HCT116 (cell line): ENCODE measurements around the gene HOXB2. TPM values are rescaled to one million over a fixed set of nuclear protein-coding genes. Genes with fewer than 3 reads are reported as not detected.

Experiments used
- ATAC-seq: fragments of 200-7000 bp; cut with Tn5 transposase; 2 replicates; pipeline ENCODE4 v1.9.1; 2020; ENCODE audit warnings: mild to moderate bottlenecking, moderate library complexity
- BruUV-seq: library from RNA; stranded (reverse); fragments of 400-500 nt; replicated peaks from 2 replicates; lab custom pipeline; 2021; lab: Mats Ljungman, UMichigan
- CTCF ChIA-PET: fragments of 300-600 bp; sonication (Branson Sonifier 250); formaldehyde crosslinking; loops from one replicate; lab custom pipeline; 2021; ENCODE audit warnings: antibody characterized with exemption; lab: Charles Lee
- POLR2A ChIA-PET: fragments of 300-600, 350-600 bp; sonication (Branson Sonifier 250); formaldehyde crosslinking; loops from one replicate; lab custom pipeline; 2021; ENCODE audit warnings: antibody characterized with exemption; lab: Charles Lee
- RAD21 ChIA-PET, 2 experiments: fragments of 300-600 bp; sonication (Branson Sonifier 250); formaldehyde crosslinking; loops; one replicate each; lab custom pipeline; 2023; ENCODE audit warnings: low total read pairs in 2 of 2; ENCODE audit not compliant: uncharacterized antibody in 2 of 2, unreplicated experiment in 2 of 2, low non-redundant PET in 1 of 2; lab: Charles Lee
- DNase-seq: peaks from one replicate; pipeline ENCODE4 v3.0.0-alpha.2; 2010; ENCODE audit warnings: low read depth, low spot score
- H2AFZ ChIP-seq: fragments of 200-600 bp; shearing (Covaris generic), sonication (generic); 2 replicates; pipeline ENCODE4 v1.6.1; 2017; ENCODE audit warnings: low read depth, mixed run types, mixed read lengths, antibody characterized with exemption, low read length; ENCODE audit not compliant: poor library complexity, severe bottlenecking
- H3K27ac ChIP-seq: 2 replicates; pipeline ENCODE4 v1.5.1; 2012; ENCODE audit warnings: low read depth, low read length
- H3K27me3 ChIP-seq: fragments of 200-600 bp; sonication (generic); 2 replicates; pipeline ENCODE4 v1.6.1; 2016; ENCODE audit warnings: mixed run types, low read length, mixed read lengths; ENCODE audit not compliant: insufficient read depth
- H3K36me3 ChIP-seq, 2 experiments: fragments of 200-500 bp in 1 of 2; fragments of 200-600 bp in 1 of 2; sonication (Bioruptor generic) in 1 of 2; sonication (generic) in 1 of 2; 2 replicates each; pipeline versions ENCODE4 v1.5.1 to v1.6.1; 2014 to 2016; ENCODE audit warnings: low read length in 2 of 2, inconsistent platforms in 1 of 2, mixed read lengths in 1 of 2, mixed run types in 1 of 2; ENCODE audit not compliant: insufficient read depth in 2 of 2, control insufficient read depth in 1 of 2
- H3K4me1 ChIP-seq, 2 experiments: fragments of 200-600 bp in 1 of 2; sonication (generic) in 1 of 2; 2 replicates each; pipeline versions ENCODE4 v1.5.1 to v1.6.1; 2012 to 2017; ENCODE audit warnings: low read length in 2 of 2, inconsistent platforms in 1 of 2, mild to moderate bottlenecking in 1 of 2, mixed read lengths in 1 of 2, mixed run types in 1 of 2, moderate library complexity in 1 of 2; ENCODE audit not compliant: insufficient read depth in 2 of 2, control insufficient read depth in 1 of 2
- H3K4me2 ChIP-seq: fragments of 200-600 bp; sonication (generic); 2 replicates; pipeline ENCODE4 v1.6.1; 2017; ENCODE audit warnings: mixed run types, low read length, mixed read lengths
- H3K4me3 ChIP-seq, 2 experiments: fragments of 200-600 bp in 1 of 2; sonication (generic) in 1 of 2; replicated peaks in 1 of 2; 2 replicates each; pipeline ENCODE4 v1.5.1; 2011 to 2016; ENCODE audit warnings: low read length in 2 of 2, control low read depth in 1 of 2, low read depth in 1 of 2, mild to moderate bottlenecking in 1 of 2, mixed read lengths in 1 of 2, mixed run types in 1 of 2
- H3K79me2 ChIP-seq: fragments of 200-600 bp; sonication (generic); 2 replicates; pipeline ENCODE4 v1.6.1; 2017; ENCODE audit warnings: mild to moderate bottlenecking, mixed run types, low read length, moderate library complexity, mixed read lengths; ENCODE audit not compliant: insufficient read depth
- H3K9ac ChIP-seq: fragments of 200-600 bp; sonication (generic); 2 replicates; pipeline ENCODE4 v1.6.1; 2016; ENCODE audit warnings: low read length, mixed read lengths
- H3K9me2 ChIP-seq: fragments of 200-600 bp; sonication (generic), shearing (Covaris generic); 2 replicates; pipeline ENCODE4 v1.6.1; 2017; ENCODE audit warnings: mixed run types, mild to moderate bottlenecking, moderate library complexity; ENCODE audit not compliant: insufficient read depth
- H3K9me3 ChIP-seq, 2 experiments: fragments of 200-500 bp in 1 of 2; fragments of 200-600 bp in 1 of 2; sonication (Bioruptor generic) in 1 of 2; sonication (generic) in 1 of 2; 2 replicates each; pipeline ENCODE4 v1.6.1; 2014 to 2017; ENCODE audit warnings: low read length in 2 of 2, mixed read lengths in 2 of 2, inconsistent platforms in 1 of 2, low read depth in 1 of 2, mild to moderate bottlenecking in 1 of 2, mixed run types in 1 of 2, moderate library complexity in 1 of 2; ENCODE audit not compliant: control insufficient read depth in 1 of 2, insufficient read depth in 1 of 2
- H4K20me1 ChIP-seq: fragments of 200-600 bp; sonication (generic), shearing (Covaris generic); 2 replicates; pipeline ENCODE4 v1.6.1; 2017; ENCODE audit warnings: mixed run types, mild to moderate bottlenecking, moderate library complexity; ENCODE audit not compliant: insufficient read depth
- CBX3 ChIP-seq: IDR thresholded peaks from 2 replicates; pipeline ENCODE4 v1.6.1; 2012; ENCODE audit warnings: low read depth
- RAD21 ChIP-seq: IDR thresholded peaks from 2 replicates; pipeline ENCODE4 v1.6.1; 2012; ENCODE audit warnings: low read depth, mild to moderate bottlenecking
- intact Hi-C: fragments of 100-400 bp; cut with micrococcal nuclease; formaldehyde crosslinking; loops from 2 replicates; pipeline ENCODE4 v1.10.0; 2022
- total RNA-seq: library from RNA; stranded (reverse); gene quantifications from one replicate; pipeline ENCODE4 v1.2.1, GENCODE V29; 2021; ENCODE audit not compliant: unreplicated experiment
- TF ChIP-seq, protein P1 (sequence below), 3 experiments: fragments of 200-600 bp in 1 of 3; sonication (generic) in 1 of 3; IDR thresholded peaks in 2 of 3; conservative IDR thresholded peaks in 1 of 3; 2 replicates each; pipeline ENCODE4 v1.5.1; 2012 to 2017; ENCODE audit warnings: low read depth in 2 of 3, low read length in 2 of 3, antibody characterized with exemption in 1 of 3, borderline replicate concordance in 1 of 3, control low read depth in 1 of 3, mild to moderate bottlenecking in 1 of 3, mixed read lengths in 1 of 3, mixed run types in 1 of 3, moderate library complexity in 1 of 3; ENCODE audit not compliant: insufficient read depth in 1 of 3

HOXB2 gene
- total RNA-seq, 1 experiment from 2014 or later, result 2.0 TPM

- no peak overlapping the region for H3K9ac ChIP-seq
- CTCF ChIA-PET, result interaction anchor here (1.3 to 2.2 kb wide), 2 partner anchors 258 to 331 kb away, joined by 5 to 9 read pairs; no protein-coding TSS in a partner anchor
- no peaks in the 10 kb centered on the region for H3K9me2 ChIP-seq
- H3K4me2 ChIP-seq, result no peak overlapping the region
- intact Hi-C loops, result no loop called here
- DNase-seq, result no peak
- H3K4me3 ChIP-seq, result no peak overlapping the region
- BruUV-seq, result no TSS peak
- RAD21 ChIA-PET, result interaction anchor here (0.6 to 1.3 kb wide), 4 partner anchors 93 to 378 kb away, joined by 3 to 5 read pairs (median 4); no protein-coding TSS in a partner anchor
- H3K4me1 ChIP-seq, result peaks cover 0 to 7% of the 10 kb centered on the region in 2 experiments; a peak in 2 of 4 replicates
- ATAC-seq, result peak; percentile 33
- no peaks in the 10 kb centered on the region for H4K20me1 ChIP-seq
- no peak overlapping the region for H2AFZ ChIP-seq
- TF ChIP-seq RAD21 (peak; percentile 41), CBX3 (no peak)
- TF ChIP-seq, protein P1, sequence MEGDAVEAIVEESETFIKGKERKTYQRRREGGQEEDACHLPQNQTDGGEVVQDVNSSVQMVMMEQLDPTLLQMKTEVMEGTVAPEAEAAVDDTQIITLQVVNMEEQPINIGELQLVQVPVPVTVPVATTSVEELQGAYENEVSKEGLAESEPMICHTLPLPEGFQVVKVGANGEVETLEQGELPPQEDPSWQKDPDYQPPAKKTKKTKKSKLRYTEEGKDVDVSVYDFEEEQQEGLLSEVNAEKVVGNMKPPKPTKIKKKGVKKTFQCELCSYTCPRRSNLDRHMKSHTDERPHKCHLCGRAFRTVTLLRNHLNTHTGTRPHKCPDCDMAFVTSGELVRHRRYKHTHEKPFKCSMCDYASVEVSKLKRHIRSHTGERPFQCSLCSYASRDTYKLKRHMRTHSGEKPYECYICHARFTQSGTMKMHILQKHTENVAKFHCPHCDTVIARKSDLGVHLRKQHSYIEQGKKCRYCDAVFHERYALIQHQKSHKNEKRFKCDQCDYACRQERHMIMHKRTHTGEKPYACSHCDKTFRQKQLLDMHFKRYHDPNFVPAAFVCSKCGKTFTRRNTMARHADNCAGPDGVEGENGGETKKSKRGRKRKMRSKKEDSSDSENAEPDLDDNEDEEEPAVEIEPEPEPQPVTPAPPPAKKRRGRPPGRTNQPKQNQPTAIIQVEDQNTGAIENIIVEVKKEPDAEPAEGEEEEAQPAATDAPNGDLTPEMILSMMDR (IDR thresholded peaks at IDR 0.05 in 2 of 3, conservative IDR thresholded peaks at IDR 0.05 in 1 of 3; ENCODE audit: borderline replicate concordance in 1 of 3, insufficient read depth in 1 of 3, low read depth in 2 of 3, low read length in 2 of 3), result peak in 2 of 3 experiments; percentile 33 to 39; a peak in 4 of 6 replicates
- no peak overlapping the region for H3K27ac ChIP-seq
- H3K9me3 ChIP-seq, result no peaks in the 10 kb centered on the region
- peaks cover 24 to 30% of the 10 kb centered on the region in 2 experiments; a peak in 3 of 4 replicates for H3K36me3 ChIP-seq
- peaks cover 72% of the 10 kb centered on the region for H3K79me2 ChIP-seq
- POLR2A ChIA-PET, result no interaction called here
- no peaks in the 10 kb centered on the region for H3K27me3 ChIP-seq
These were observed 49.1 kb upstream of the HOXB2 start for GRCh38 chr17:48593840-48594537.
